NCI-H187 (cell line): ENCODE data around the gene PRAMEF33.
"Not testable (repeated sequence)": the region's sequence is repeated elsewhere in the genome, so short reads cannot be mapped to it uniquely, and the experiment has no call there.

Experiments used
- DNase-seq, 2 experiments: peaks; one replicate each; lab custom pipeline; 2025; lab: John Stamatoyannopoulos, UW

Gene PRAMEF33

GRCh38 chr1:13303239-13303638, at the start of gene PRAMEF33:
Gene PRAMEF33 (plus strand): TSS chr1:13303539. CDS start chr1:13305955, 2,416 bp downstream.
- DNase-seq, result not testable (repeated sequence)

GRCh38 chr1:13253898-13254297, 49.4 kb upstream of the PRAMEF33 start, which contains the start of gene PRAMEF5:
Gene PRAMEF5 (plus strand): TSS chr1:13254198. CDS start chr1:13259269, 5,071 bp downstream.
- DNase-seq, result not testable (repeated sequence)

GRCh38 chr1:13265124-13265523, 38.2 kb upstream of the PRAMEF33 start:
- not testable (repeated sequence) for DNase-seq

- DNase-seq, result not testable (repeated sequence)
Measured at GRCh38 chr1:13277016-13277415, 26.3 kb upstream of the PRAMEF33 start.

- not testable (repeated sequence) for DNase-seq
Measured at GRCh38 chr1:13279617-13280016, 23.7 kb upstream of the PRAMEF33 start.

- not testable (repeated sequence) for DNase-seq
Measured at GRCh38 chr1:13285037-13285436, 18.3 kb upstream of the PRAMEF33 start, which contains the start of gene PRAMEF8. Gene PRAMEF8 (minus strand): TSS chr1:13285137. CDS start chr1:13284091, 1,046 bp downstream.

- not testable (repeated sequence) for DNase-seq
Measured at GRCh38 chr1:13289030-13289429, 14.3 kb upstream of the PRAMEF33 start.

- not testable (repeated sequence) for DNase-seq
Measured at GRCh38 chr1:13297216-13297931, 6.0 kb upstream of the PRAMEF33 start.

- DNase-seq, result not testable (repeated sequence)
Measured at GRCh38 chr1:13298699-13299098, 4.6 kb upstream of the PRAMEF33 start.

- not testable (repeated sequence) for DNase-seq
Measured at GRCh38 chr1:13302197-13302596, 1.1 kb upstream of the PRAMEF33 start.

GRCh38 chr1:13315281-13315680, 11.9 kb downstream of the PRAMEF33 start, which contains the start of gene PRAMEF15:
Gene PRAMEF15 (plus strand): TSS chr1:13315581. CDS start chr1:13318408, 2,827 bp downstream.
- not testable (repeated sequence) for DNase-seq

GRCh38 chr1:13342496-13342895, 39.2 kb downstream of the PRAMEF33 start:
- DNase-seq, result not testable (repeated sequence)

GRCh38 chr1:13347034-13347433, 43.7 kb downstream of the PRAMEF33 start, which contains the start of gene PRAMEF14:
Gene PRAMEF14 (minus strand): TSS chr1:13347134. CDS start chr1:13345314, 1,820 bp downstream.
- DNase-seq, result not testable (repeated sequence)

GRCh38 chr1:13353476-13353875, 50.1 kb downstream of the PRAMEF33 start:
- DNase-seq, result not testable (repeated sequence)

- DNase-seq, result not testable (repeated sequence)
Measured at GRCh38 chr1:13354475-13354874, 51.1 kb downstream of the PRAMEF33 start.

GRCh38 chr1:13356774-13357173, 53.4 kb downstream of the PRAMEF33 start:
- not testable (repeated sequence) for DNase-seq
